Gastrocnemius medialis (tissue), 4 donors: ENCODE results near the gene BLVRA.

ENCODE experiments used
- CTCF ChIP-seq, 5 experiments: fragments of 450-650 bp in 3 of 5; fragments of 200-600 bp in 2 of 5; sonication (generic) in 2 of 5; IDR thresholded peaks in 4 of 5; conservative IDR thresholded peaks in 1 of 5; 1 replicate in 4 of 5; 2 replicates in 1 of 5; pipeline ENCODE4 v1.5.1; 2016 to 2019; ENCODE audit warnings: antibody characterized with exemption in 5 of 5, mild to moderate bottlenecking in 3 of 5, moderate library complexity in 3 of 5
- POLR2A ChIP-seq, 2 donors: fragments of 450-650 bp; IDR thresholded peaks; one replicate each; pipeline ENCODE4 v1.6.1; 2017; ENCODE audit warnings: antibody characterized with exemption in 2 of 2, mild to moderate bottlenecking in 2 of 2, moderate library complexity in 2 of 2

DNA sequence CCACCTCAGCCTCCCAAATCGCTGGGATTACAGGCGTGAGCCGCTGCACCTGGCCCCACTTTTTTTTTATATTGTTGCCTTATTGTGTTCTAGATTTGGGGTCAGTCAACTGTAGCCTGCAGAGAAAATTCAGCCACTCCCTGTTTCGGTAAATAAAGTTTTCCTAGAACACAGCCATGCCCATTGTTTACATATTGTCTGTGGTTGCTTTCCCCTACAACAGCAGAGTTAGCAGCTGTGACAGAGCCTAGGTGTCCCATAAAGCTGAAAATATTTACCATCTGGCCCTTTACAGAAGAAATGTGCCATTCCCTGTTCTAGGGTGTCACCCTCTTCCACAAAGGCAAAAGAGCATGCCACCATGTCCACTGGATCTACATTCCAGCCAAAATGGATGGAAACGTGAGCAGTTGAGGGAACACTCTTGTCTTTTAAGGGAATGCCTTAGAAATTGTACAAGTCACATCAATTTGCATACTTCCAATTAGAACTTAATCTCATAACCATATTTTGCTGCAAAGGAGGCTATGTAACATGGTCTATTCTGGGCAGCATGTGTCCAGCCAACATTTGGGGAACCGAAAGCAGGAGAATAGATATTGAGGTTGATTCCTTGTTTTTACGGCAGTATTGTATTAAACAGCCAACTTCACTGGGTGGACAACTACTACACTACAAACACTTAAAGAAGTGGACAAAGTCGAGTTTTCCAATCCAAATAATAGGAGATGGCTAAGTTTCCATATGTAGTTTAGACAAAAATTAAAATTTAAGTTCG, 11.0 kb upstream of the BLVRA start:
- TF ChIP-seq POLR2A (IDR thresholded peaks at IDR 0.05) (no peak), CTCF (IDR thresholded peaks at IDR 0.05 in 4 of 5, conservative IDR thresholded peaks at IDR 0.05 in 1 of 5) (no peak)
